Breast epithelium (tissue), 4 donors: ENCODE data around the gene ATAT1. TPM values are rescaled to one million over a fixed set of nuclear protein-coding genes. Genes with fewer than 3 reads are reported as not detected.

Source experiments
- DNase-seq, 2 donors: peaks; one replicate each; pipeline ENCODE4 v3.0.0-alpha.2; 2019; ENCODE audit warnings: low spot score in 2 of 2
- H3K27ac ChIP-seq, 2 donors: fragments of 200-600 bp; sonication (generic) in 1 of 2; one replicate each; pipeline ENCODE4 v1.5.1; 2016 to 2019; ENCODE audit warnings: mild to moderate bottlenecking in 1 of 2
- H3K27me3 ChIP-seq, 2 donors: fragments of 200-600 bp; sonication (generic) in 1 of 2; one replicate each; pipeline versions ENCODE4 v1.5.1 to v1.6.0; 2017 to 2019; ENCODE audit warnings: control low read depth in 1 of 2, mild to moderate bottlenecking in 1 of 2
- H3K36me3 ChIP-seq: fragments of 200-600 bp; one replicate; pipeline ENCODE4 v1.5.1; 2019
- H3K4me1 ChIP-seq, 2 donors: fragments of 200-600 bp; sonication (generic); one replicate each; pipeline ENCODE4 v1.5.1; 2016 to 2019; ENCODE audit warnings: control low read depth in 1 of 2
- H3K4me3 ChIP-seq, 3 donors: fragments of 200-600 bp; sonication (generic); 1 replicate in 2 of 3; 2 replicates in 1 of 3; pipeline ENCODE4 v1.5.1; 2016 to 2019; ENCODE audit warnings: mild to moderate bottlenecking in 3 of 3, moderate library complexity in 2 of 3
- H3K9me3 ChIP-seq, 2 donors: fragments of 200-600 bp; sonication (generic) in 1 of 2; one replicate each; pipeline ENCODE4 v1.5.1; 2016 to 2019; ENCODE audit warnings: control low read depth in 1 of 2
- CTCF ChIP-seq, 3 donors: fragments of 450-650 bp; IDR thresholded peaks; one replicate each; pipeline ENCODE4 v1.5.1; 2016 to 2017; ENCODE audit warnings: antibody characterized with exemption in 3 of 3, mild to moderate bottlenecking in 3 of 3, moderate library complexity in 3 of 3
- POLR2A ChIP-seq: fragments of 450-650 bp; IDR thresholded peaks from one replicate; pipeline ENCODE4 v1.6.1; 2016; ENCODE audit warnings: antibody characterized with exemption, mild to moderate bottlenecking, moderate library complexity
- POLR2AphosphoS5 ChIP-seq, 3 donors: sonication (generic); formaldehyde crosslinking; IDR thresholded peaks; one replicate each; pipeline ENCODE4 v1.6.1; 2017; ENCODE audit warnings: antibody characterized with exemption in 3 of 3
- intact Hi-C: fragments of 100-400 bp; cut with DNase I; formaldehyde crosslinking; loops from one replicate; pipeline ENCODE4 v1.15.1; 2023; ENCODE audit warnings: low total_unique reads
- total RNA-seq, 3 donors: library from RNA; depleted of rRNA; stranded (reverse); fragments of >200 nt; gene quantifications; one replicate each; pipeline ENCODE4 v1.1.0, GENCODE V29; 2016

Gene ATAT1
- total RNA-seq, 3 donors from 2014 or later, result 5.3 to 10.5 (median 8.8) TPM

GRCh38 chr6:30678964-30679726, 52.5 kb downstream of the ATAT1 start:
- no peak for TF ChIP-seq POLR2A
- peak; percentile 55 to 76 (median 75) for TF ChIP-seq POLR2AphosphoS5 (IDR thresholded peaks at IDR 0.05)
- TF ChIP-seq CTCF (IDR thresholded peaks at IDR 0.05), result peak; percentile 89 to 97 (median 95)
- Histone ChIP-seq H3K4me1 (peaks cover 7 to 11% of the 10 kb centered on the region in 2 donors), H3K27me3 (no peaks in the 10 kb centered on the region), H3K27ac (peak overlapping the region; percentile 48 to 51), H3K4me3 (peak overlapping the region in 1 of 3 donors; percentile 34), H3K36me3 (peaks cover 5% of the 10 kb centered on the region), H3K9me3 (no peaks in the 10 kb centered on the region)
- intact Hi-C loops, result loop anchor here (5.0 to 10.0 kb wide), 2 partner anchors 168 to 194 kb away; partner anchors contain the start of gene HLA-E
- DNase-seq, result peak; percentile 81 to 88

DNA sequence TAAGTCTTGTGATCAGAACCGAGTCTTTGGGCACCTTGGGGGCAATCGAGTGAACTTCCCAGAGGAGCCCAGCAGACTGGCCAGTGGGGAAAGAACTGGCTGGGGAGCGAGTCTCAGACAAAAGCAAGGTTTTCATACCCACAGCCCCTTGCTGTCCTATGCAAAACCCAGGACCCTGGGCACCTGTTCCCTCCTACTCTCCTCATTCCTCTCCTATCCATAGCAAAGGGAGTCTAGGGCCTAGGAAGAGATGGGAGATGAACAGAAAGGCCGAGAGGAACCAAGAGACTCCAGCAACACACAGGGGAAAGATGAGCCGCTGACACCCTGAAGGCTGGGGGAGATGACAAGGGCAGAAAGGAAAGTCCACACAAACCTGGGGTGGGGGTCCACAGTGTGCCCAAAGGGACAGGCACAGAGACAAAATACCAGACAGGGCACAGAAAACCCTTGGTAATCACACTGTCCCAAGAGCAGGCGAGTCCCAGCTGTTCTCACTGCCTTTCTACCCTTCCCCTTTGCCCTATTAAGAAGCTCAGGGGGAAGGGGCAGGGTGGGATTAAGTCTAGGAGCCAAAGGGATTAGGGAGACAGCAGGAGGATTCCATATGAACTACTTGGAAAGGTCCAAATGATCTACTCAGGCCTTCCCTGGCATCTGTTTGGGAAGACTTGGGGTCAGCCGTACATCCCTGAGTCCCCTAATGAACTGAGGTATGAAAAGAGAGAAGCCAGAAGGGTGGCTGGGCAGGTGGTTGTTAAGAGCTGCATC, 53.3 kb downstream of the ATAT1 start:
- peaks cover 5% of the 10 kb centered on the region for H3K36me3 ChIP-seq
- intact Hi-C loops, result loop anchor here (5.0 to 10.0 kb wide), 2 partner anchors 167 to 195 kb away; partner anchors contain the start of gene HLA-E
- H3K4me3 ChIP-seq, result peak overlapping the region in 1 of 3 donors; percentile 34

GRCh38 chr6:30681766-30682142, 55.1 kb downstream of the ATAT1 start:
- Histone ChIP-seq H3K36me3 (peaks cover under 1% of the 10 kb centered on the region), H3K9me3 (no peaks in the 10 kb centered on the region), H3K27me3 (no peaks in the 10 kb centered on the region), H3K27ac (peak overlapping the region; percentile 96 to 97), H3K4me3 (peak overlapping the region; percentile 76 to 82 (median 82)), H3K4me1 (peaks cover 7 to 11% of the 10 kb centered on the region in 2 donors)
- TF ChIP-seq CTCF (IDR thresholded peaks at IDR 0.05) (no peak), POLR2AphosphoS5 (IDR thresholded peaks at IDR 0.05) (no peak), POLR2A (no peak)
- DNase-seq, result no peak
- intact Hi-C loops, result loop anchor here (2.0 kb wide), 1 partner anchor 41 kb away; no protein-coding TSS in a partner anchor

More for the DNA sequence above, 53.3 kb downstream of the ATAT1 start:
- H3K9me3 ChIP-seq, result no peaks in the 10 kb centered on the region
- no peaks in the 10 kb centered on the region for H3K27me3 ChIP-seq
- peak overlapping the region; percentile 48 to 51 for H3K27ac ChIP-seq
- TF ChIP-seq POLR2A (no peak), CTCF (IDR thresholded peaks at IDR 0.05) (no peak), POLR2AphosphoS5 (IDR thresholded peaks at IDR 0.05) (no peak)
- peaks cover 7 to 11% of the 10 kb centered on the region in 2 donors for H3K4me1 ChIP-seq
- DNase-seq, result no peak

DNA sequence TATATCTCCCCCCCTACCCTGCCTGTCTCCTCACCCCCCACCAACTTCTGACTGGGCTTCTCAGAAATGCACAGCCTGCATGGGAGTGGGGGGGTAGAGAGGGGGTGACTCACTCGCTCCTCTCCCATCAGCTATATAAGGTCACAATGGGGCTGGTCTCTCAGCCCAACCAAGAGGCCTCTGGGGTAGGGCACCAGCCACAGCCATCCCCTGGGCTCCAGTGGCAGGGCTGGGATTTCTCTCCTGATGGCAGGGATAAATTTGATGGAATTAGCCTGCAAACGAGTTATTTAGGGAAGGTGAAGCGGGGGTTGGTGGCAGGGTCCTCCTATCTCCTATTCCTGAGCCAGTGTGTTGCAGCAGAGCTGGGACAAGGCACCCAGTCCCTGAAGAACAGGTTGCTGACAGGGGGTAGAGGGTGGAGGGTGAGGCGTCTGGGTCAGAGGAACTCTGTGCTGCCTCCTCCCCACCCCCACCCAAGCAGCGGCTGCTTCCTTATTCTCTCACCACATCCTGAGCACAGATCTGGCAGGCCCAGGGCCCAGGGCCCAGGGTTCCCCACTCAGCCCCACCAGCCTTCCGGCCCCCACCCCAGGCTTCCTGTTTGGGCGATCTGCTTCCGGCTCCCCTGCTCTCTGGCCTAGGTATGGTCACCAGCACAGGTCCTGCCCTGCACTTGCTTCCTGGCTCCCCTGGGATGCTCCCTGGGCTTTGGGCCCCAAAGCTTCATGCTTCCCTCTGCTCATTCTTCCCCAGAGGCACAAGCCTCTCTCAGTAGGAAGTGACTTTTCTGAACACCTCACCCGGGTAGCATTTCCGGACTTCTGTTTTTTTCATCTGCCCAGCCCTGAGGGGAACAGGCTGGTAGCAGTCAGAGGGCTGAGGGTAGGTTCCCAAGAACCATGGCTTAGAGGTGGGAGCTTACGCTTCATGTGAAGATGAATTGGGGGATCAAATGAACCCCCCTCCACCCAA, 55.8 kb downstream of the ATAT1 start:
- DNase-seq, result peak in 1 of 2 donors; percentile 79
- TF ChIP-seq POLR2AphosphoS5 (IDR thresholded peaks at IDR 0.05) (peak; percentile 34 to 56 (median 50)), CTCF (IDR thresholded peaks at IDR 0.05) (no peak), POLR2A (no peak)
- Histone ChIP-seq H3K36me3 (no peaks in the 10 kb centered on the region), H3K9me3 (no peaks in the 10 kb centered on the region), H3K4me1 (peaks cover 7 to 11% of the 10 kb centered on the region in 2 donors), H3K27ac (peak overlapping the region; percentile 96 to 97), H3K27me3 (no peaks in the 10 kb centered on the region), H3K4me3 (peak overlapping the region; percentile 76 to 82 (median 82))
- intact Hi-C loops, result loop anchor here (2.0 kb wide), 1 partner anchor 40 kb away; no protein-coding TSS in a partner anchor
